CD14-positive monocyte (primary cell): ENCODE measurements around the gene EVX2. TPM values are rescaled to one million over a fixed set of nuclear protein-coding genes. Genes with fewer than 3 reads are reported as not detected.

Source experiments
- DNase-seq, 3 donors: peaks; one replicate each; pipeline ENCODE4 v3.0.0-alpha.2; 2011 to 2022
- H2AFZ ChIP-seq: 2 replicates; pipeline ENCODE4 v1.6.0; 2012; ENCODE audit warnings: mild to moderate bottlenecking, low read depth, low read length, inconsistent platforms; ENCODE audit not compliant: insufficient read depth, poor library complexity, severe bottlenecking
- H3K27ac ChIP-seq, 2 donors: 1 replicate in 1 of 2; 2 replicates in 1 of 2; pipeline ENCODE4 v1.5.1; 2012 to 2013; ENCODE audit warnings: low read length in 2 of 2, control low read depth in 1 of 2, inconsistent platforms in 1 of 2, low read depth in 1 of 2, mild to moderate bottlenecking in 1 of 2
- H3K27me3 ChIP-seq, 2 donors: one replicate each; pipeline versions ENCODE4 v1.6.0 to v1.6.1; 2011 to 2013; ENCODE audit warnings: low read length in 2 of 2; ENCODE audit not compliant: control insufficient read depth in 2 of 2, insufficient read depth in 2 of 2
- H3K36me3 ChIP-seq, 2 donors: replicated peaks in 1 of 2; 1 replicate in 1 of 2; 2 replicates in 1 of 2; pipeline versions ENCODE4 v1.5.1 to v1.6.1; 2012 to 2013; ENCODE audit warnings: low read length in 2 of 2, control low read depth in 1 of 2, inconsistent platforms in 1 of 2, mild to moderate bottlenecking in 1 of 2; ENCODE audit not compliant: insufficient read depth in 2 of 2, control insufficient read depth in 1 of 2
- H3K4me1 ChIP-seq, 2 donors: 1 replicate in 1 of 2; 2 replicates in 1 of 2; pipeline versions ENCODE4 v1.5.1 to v1.6.1; 2012 to 2013; ENCODE audit warnings: low read length in 2 of 2, control low read depth in 1 of 2, inconsistent platforms in 1 of 2, mild to moderate bottlenecking in 1 of 2, moderate library complexity in 1 of 2; ENCODE audit not compliant: insufficient read depth in 2 of 2, control insufficient read depth in 1 of 2
- H3K4me2 ChIP-seq: replicated peaks from 2 replicates; pipeline ENCODE3; 2012; ENCODE audit warnings: low read length, moderate library complexity, mild to moderate bottlenecking; ENCODE audit not compliant: poor library complexity, severe bottlenecking; ENCODE audit errors: extremely low read depth
- H3K4me3 ChIP-seq, 3 experiments: fragments of 200-600 bp in 1 of 3; sonication (generic) in 1 of 3; replicated peaks in 1 of 3; 1 replicate in 2 of 3; 2 replicates in 1 of 3; pipeline ENCODE4 v1.5.1; 2011 to 2013; ENCODE audit warnings: low read length in 3 of 3, mild to moderate bottlenecking in 3 of 3, control low read depth in 2 of 3, low read depth in 2 of 3, inconsistent platforms in 1 of 3, moderate library complexity in 1 of 3
- H3K79me2 ChIP-seq: 2 replicates; pipeline ENCODE4 v1.6.0; 2012; ENCODE audit warnings: mild to moderate bottlenecking, control low read depth, inconsistent platforms, low read length, moderate library complexity; ENCODE audit not compliant: insufficient read depth
- H3K9ac ChIP-seq: 2 replicates; pipeline ENCODE4 v1.6.0; 2017; ENCODE audit warnings: low read length, mild to moderate bottlenecking; ENCODE audit not compliant: insufficient read depth, poor library complexity, severe bottlenecking
- H3K9me3 ChIP-seq, 2 donors: replicated peaks in 1 of 2; 1 replicate in 1 of 2; 2 replicates in 1 of 2; pipeline versions ENCODE4 v1.5.1 to v1.6.1; 2012 to 2013; ENCODE audit warnings: low read length in 2 of 2, control low read depth in 1 of 2; ENCODE audit not compliant: control insufficient read depth in 1 of 2, insufficient read depth in 1 of 2
- H4K20me1 ChIP-seq: 2 replicates; pipeline ENCODE4 v1.6.0; 2012; ENCODE audit warnings: mild to moderate bottlenecking, low read length, control low read depth, moderate library complexity; ENCODE audit not compliant: insufficient read depth
- H3K27ac Mint-ChIP-seq, 7 donors: one replicate each; pipeline ENCODE4 v1.8.0; 2020; ENCODE audit warnings: mild to moderate bottlenecking in 7 of 7, mixed read lengths in 7 of 7, moderate library complexity in 6 of 7, inconsistent platforms in 2 of 7
- H3K27me3 Mint-ChIP-seq, 3 donors: one replicate each; pipeline ENCODE4 v1.8.0; 2021 to 2022; ENCODE audit warnings: low read depth in 3 of 3, mild to moderate bottlenecking in 3 of 3, mixed read lengths in 3 of 3, moderate library complexity in 3 of 3, inconsistent platforms in 1 of 3
- H3K36me3 Mint-ChIP-seq, 2 donors: one replicate each; pipeline ENCODE4 v1.8.0; 2020; ENCODE audit warnings: mixed read lengths in 2 of 2, inconsistent platforms in 1 of 2, mild to moderate bottlenecking in 1 of 2
- H3K4me1 Mint-ChIP-seq: one replicate; pipeline ENCODE4 v1.8.0; 2020; ENCODE audit warnings: mild to moderate bottlenecking, mixed read lengths
- H3K4me3 Mint-ChIP-seq, 2 donors: one replicate each; pipeline ENCODE4 v1.8.0; 2020; ENCODE audit warnings: mild to moderate bottlenecking in 2 of 2, mixed read lengths in 2 of 2, moderate library complexity in 1 of 2
- H3K9me3 Mint-ChIP-seq, 7 donors: one replicate each; pipeline ENCODE4 v1.8.0; 2020 to 2022; ENCODE audit warnings: mixed read lengths in 7 of 7, mild to moderate bottlenecking in 6 of 7, moderate library complexity in 6 of 7, inconsistent platforms in 2 of 7
- CTCF ChIP-seq: fragments of 200-600 bp; IDR thresholded peaks from one replicate; pipeline ENCODE4 v1.8.0; 2022; ENCODE audit warnings: antibody characterized with exemption, mild to moderate bottlenecking
- WGBS: methylation state at CpG from one replicate; pipeline ENCODE4 v1.1.5; 2013; ENCODE audit warnings: missing lambda C conversion rate; ENCODE audit not compliant: insufficient coverage; 5-methylcytosine and 5-hydroxymethylcytosine counted together
- intact Hi-C, 2 donors: fragments of 100-400 bp; cut with micrococcal nuclease; formaldehyde crosslinking; loops; one replicate each; pipeline versions ENCODE4 v1.15.0 to v1.15.1; 2023
- polyA plus RNA-seq, 3 donors: library from polyadenylated mRNA; depleted of rRNA in 1 of 3; unstranded in 2 of 3; stranded (reverse) in 1 of 3; fragments of 300-500 nt in 2 of 3; fragments of >200 nt in 1 of 3; fragmentation: Illumina TruSeq in 2 of 3; gene quantifications; 1 replicate in 2 of 3; 2 replicates in 1 of 3; pipeline ENCODE4 v1.2.3, GENCODE V29; 2012 to 2021

The EVX2 gene
- polyA plus RNA-seq, 3 donors = not detected

GRCh38 chr2:176122052-176122682 is 38.4 kb upstream of the EVX2 start:
- peaks cover 2 to 12% of the 10 kb centered on the region in 2 donors for H3K36me3 Mint-ChIP-seq
- peaks cover 19% of the 10 kb centered on the region for H3K4me1 Mint-ChIP-seq
- H3K4me2 ChIP-seq = peak overlapping the region; percentile 72
- no peak overlapping the region for H3K9ac ChIP-seq
- no peaks in the 10 kb centered on the region for H4K20me1 ChIP-seq
- peak in 1 of 3 donors; percentile 25 for DNase-seq
- H3K9me3 Mint-ChIP-seq = peaks cover 0 to 32% (median 25%) of the 10 kb centered on the region in 7 donors
- H3K36me3 ChIP-seq = no peaks in the 10 kb centered on the region
- H3K27ac ChIP-seq = no peak overlapping the region
- H3K4me3 Mint-ChIP-seq = peak overlapping the region; percentile 73 to 84
- H3K27ac Mint-ChIP-seq = no peak overlapping the region
- H3K9me3 ChIP-seq = peaks cover 6 to 64% of the 10 kb centered on the region in 2 donors
- H3K27me3 Mint-ChIP-seq = peaks cover 91 to 99% (median 95%) of the 10 kb centered on the region in 3 donors
- no peak for TF ChIP-seq CTCF
- peak overlapping the region; percentile 65 for H2AFZ ChIP-seq
- H3K79me2 ChIP-seq = no peaks in the 10 kb centered on the region
- peak overlapping the region in 2 of 3 experiments; percentile 11 to 68 for H3K4me3 ChIP-seq
- intact Hi-C loops = loop anchor here (5.0 kb wide), 2 partner anchors 40 to 1025 kb away; partner anchors contain the start of gene EVX2 (in 1 of the 2)
- peaks cover 5 to 12% of the 10 kb centered on the region in 2 donors for H3K4me1 ChIP-seq
- 4% methylated on average over 40 of the region's 47 CpGs for WGBS
- H3K27me3 ChIP-seq = peaks cover 88 to 97% of the 10 kb centered on the region in 2 donors

- Histone ChIP-seq H3K4me3 (no peak overlapping the region), H3K9ac (no peak overlapping the region), H3K27ac (no peak overlapping the region), H3K27me3 (peaks cover 87 to 97% of the 10 kb centered on the region in 2 donors), H3K36me3 (no peaks in the 10 kb centered on the region), H3K4me1 (peaks cover 5 to 12% of the 10 kb centered on the region in 2 donors), H3K79me2 (no peaks in the 10 kb centered on the region), H4K20me1 (no peaks in the 10 kb centered on the region), H3K9me3 (peaks cover 11 to 72% of the 10 kb centered on the region in 2 donors), H3K4me2 (no peak overlapping the region), H2AFZ (peak overlapping the region; percentile 65)
- H3K4me3 Mint-ChIP-seq = peak overlapping the region in 1 of 2 donors; percentile 81
- H3K36me3 Mint-ChIP-seq = peaks cover 2 to 12% of the 10 kb centered on the region in 2 donors
- intact Hi-C loops = loop anchor here (5.0 kb wide), 2 partner anchors 39 to 1026 kb away; partner anchors contain the start of gene EVX2 (in 1 of the 2)
- H3K4me1 Mint-ChIP-seq = peaks cover 17% of the 10 kb centered on the region
- no peak for DNase-seq
- no peak for TF ChIP-seq CTCF
- H3K27me3 Mint-ChIP-seq = peaks cover 91 to 99% (median 95%) of the 10 kb centered on the region in 3 donors
- peaks cover 1 to 36% (median 32%) of the 10 kb centered on the region in 7 donors for H3K9me3 Mint-ChIP-seq
- WGBS = 14% methylated on average over 34 of the region's 53 CpGs
- H3K27ac Mint-ChIP-seq = no peak overlapping the region
Measured at GRCh38 chr2:176121190-176122051, 37.7 kb upstream of the EVX2 start.
